HG03066 (cell line): ENCODE measurements around the gene C12orf42.

Source experiments
- ATAC-seq: cut with Tn5 transposase; IDR thresholded peaks from one replicate; pipeline ENCODE4 v1.9.1; 2021; ENCODE audit warnings: low read depth; ENCODE audit not compliant: unreplicated experiment

Gene C12orf42

GRCh38 chr12:103495469-103496456 is at the start of gene C12orf42:
C12orf42 (minus strand) TSS chr12:103495968; CDS start chr12:103478426, 17,542 bp downstream.
- ATAC-seq = peak; percentile 73

DNA sequence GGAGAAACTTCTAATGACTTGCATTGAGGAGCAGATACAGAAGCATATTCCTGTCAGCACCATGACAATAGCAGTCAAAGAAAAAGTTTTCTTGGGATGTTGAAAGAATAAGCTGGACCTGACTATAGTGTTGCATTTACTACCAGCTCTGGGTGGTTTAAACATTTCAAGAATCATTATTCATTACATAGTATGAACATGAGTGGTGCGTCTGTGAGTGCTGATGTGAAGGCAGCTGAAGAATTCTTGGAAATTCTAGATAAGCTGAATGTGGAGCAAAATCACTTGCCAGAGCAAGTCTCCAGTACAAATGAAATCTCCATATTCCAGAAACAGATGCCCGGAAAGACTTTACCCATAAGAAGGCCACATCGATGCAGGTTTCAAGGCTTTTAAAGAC is 46.3 kb upstream of the C12orf42 start:
- no peak for ATAC-seq

DNA sequence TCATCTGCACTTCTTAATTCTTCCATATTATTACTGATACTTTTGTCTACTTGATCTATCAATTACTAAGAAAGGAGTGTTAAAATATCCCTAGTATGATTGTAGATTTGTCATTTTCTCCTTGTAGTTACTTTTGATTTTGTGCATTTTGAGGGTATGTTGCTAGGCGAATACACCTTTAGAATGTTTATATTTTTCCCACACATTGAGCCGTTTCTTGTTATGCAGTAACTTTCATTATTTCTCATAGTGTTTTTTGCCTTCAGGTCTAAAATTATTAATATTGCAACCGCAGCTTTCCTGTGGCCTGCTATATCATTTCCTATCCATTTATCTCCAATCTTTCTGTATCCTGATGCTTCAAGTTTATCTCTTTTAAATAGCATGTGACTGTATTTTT is 44.6 kb upstream of the C12orf42 start:
- ATAC-seq = no peak

- ATAC-seq = no peak
Measured at GRCh38 chr12:103538397-103538796, 42.6 kb upstream of the C12orf42 start.

- ATAC-seq = no peak
Measured at GRCh38 chr12:103530307-103531066, 34.7 kb upstream of the C12orf42 start.

DNA sequence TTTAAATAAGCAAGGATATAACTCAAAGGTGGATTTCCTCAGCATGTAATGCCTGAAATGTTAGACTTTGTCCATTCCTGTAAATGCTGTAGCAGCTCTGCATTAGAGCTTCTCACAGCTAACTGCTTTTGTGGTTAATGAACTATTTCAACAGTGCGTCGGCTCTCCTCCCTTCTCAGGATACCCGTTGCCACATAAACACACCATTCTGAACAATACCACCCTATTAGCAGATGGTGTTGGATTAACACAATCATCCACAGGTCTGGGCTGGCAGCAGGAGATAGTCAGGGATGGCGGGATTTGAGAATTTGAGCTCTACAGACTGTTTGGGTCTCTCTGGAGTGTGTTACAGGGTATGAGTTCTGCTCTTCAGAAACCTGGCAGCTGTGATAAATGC is 33.5 kb upstream of the C12orf42 start:
- no peak for ATAC-seq

DNA sequence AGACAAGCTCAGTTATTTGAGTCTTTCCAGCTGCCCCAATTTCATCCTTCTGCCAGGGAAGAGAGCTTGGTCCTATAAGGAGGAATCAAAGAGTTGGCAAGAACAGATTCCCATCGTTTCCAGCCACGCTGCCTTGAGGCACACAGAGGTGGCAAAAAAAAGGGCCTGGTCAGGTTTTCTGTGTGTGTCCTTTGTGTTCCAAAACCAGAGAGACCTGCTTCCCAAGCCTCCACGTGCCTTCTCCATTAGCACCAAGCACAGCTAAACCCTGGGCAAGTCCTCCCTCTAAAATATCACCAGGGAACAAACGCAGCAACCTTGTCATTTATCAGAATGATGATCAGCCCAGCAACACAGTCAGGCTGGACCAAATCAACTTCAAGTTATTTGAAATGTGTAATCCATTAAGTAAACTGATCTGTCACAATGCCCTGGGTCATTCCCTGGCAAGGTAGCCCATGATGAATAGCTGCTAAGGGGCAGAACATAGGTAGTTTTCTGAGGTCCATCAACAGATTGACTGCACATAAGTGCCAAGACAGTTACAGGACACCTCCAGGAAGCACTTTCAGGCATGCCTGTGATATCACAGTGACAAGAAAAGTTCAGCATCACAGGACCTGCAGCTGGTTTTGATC is 28.6 kb upstream of the C12orf42 start:
- ATAC-seq = no peak

DNA sequence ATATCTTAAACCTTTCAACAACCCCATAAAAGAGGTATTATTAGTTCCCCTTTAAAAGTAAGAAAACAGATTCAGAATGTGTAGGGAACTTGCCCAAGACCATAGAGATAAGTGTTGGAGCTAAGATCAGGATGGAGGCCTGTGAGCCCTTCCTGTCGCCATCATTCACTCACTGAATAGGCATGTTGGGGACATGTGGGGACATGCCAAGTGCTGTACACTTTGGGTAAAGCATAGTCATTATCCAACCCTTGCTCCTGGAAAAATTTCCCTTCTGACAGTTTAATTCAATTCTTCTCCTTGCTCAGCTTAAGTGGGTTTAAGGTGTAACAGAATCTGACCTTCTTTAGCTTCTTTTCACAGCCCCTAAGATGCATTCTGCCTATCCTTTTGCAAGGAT is 28.0 kb upstream of the C12orf42 start:
- no peak for ATAC-seq

- no peak for ATAC-seq
Measured at GRCh38 chr12:103520686-103521215, 25.0 kb upstream of the C12orf42 start.

- ATAC-seq = no peak
Measured at GRCh38 chr12:103519632-103520031, 23.9 kb upstream of the C12orf42 start.

DNA sequence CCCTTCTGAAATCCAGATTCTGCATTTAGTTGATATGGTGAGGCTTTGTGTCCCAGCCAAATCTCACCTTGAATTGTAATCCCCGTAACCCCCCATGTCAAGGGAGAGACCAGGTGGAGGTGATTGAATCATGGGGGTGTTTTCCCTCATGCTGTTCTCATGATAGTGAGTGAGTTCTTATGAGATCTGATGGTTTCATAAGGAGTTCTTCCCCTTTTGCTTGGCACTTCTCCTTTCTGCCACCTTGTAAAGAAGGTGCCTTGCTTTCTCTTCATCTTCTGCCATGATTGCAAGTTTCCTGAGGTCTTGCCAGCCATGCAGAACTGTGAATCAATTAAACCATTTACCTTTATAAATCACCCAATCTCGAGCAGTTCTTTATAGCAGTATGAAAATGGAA is 23.1 kb upstream of the C12orf42 start:
- ATAC-seq = no peak

- no peak for ATAC-seq
Measured at GRCh38 chr12:103517161-103517560, 21.4 kb upstream of the C12orf42 start.

DNA sequence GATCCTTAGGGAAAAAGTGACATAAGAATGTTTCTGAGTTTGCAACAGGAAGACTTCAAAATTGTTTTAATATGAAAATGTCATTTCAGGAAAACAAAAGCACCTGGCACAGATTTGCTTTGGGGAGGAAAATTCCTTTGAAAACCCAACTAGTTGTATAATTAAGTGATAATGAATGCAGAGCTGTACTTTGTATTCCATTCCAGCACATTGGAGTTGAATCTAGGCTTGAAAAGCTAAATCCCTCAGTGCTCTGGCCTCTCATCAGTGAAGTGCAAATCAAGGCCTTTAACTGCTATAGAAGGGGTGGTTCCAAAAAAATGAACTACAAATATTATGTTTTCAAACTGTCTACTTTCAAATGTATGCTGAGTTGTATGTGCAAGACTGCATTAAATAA is 19.6 kb upstream of the C12orf42 start:
- no peak for ATAC-seq

GRCh38 chr12:103513875-103514274 is 18.1 kb upstream of the C12orf42 start:
- ATAC-seq = no peak

DNA sequence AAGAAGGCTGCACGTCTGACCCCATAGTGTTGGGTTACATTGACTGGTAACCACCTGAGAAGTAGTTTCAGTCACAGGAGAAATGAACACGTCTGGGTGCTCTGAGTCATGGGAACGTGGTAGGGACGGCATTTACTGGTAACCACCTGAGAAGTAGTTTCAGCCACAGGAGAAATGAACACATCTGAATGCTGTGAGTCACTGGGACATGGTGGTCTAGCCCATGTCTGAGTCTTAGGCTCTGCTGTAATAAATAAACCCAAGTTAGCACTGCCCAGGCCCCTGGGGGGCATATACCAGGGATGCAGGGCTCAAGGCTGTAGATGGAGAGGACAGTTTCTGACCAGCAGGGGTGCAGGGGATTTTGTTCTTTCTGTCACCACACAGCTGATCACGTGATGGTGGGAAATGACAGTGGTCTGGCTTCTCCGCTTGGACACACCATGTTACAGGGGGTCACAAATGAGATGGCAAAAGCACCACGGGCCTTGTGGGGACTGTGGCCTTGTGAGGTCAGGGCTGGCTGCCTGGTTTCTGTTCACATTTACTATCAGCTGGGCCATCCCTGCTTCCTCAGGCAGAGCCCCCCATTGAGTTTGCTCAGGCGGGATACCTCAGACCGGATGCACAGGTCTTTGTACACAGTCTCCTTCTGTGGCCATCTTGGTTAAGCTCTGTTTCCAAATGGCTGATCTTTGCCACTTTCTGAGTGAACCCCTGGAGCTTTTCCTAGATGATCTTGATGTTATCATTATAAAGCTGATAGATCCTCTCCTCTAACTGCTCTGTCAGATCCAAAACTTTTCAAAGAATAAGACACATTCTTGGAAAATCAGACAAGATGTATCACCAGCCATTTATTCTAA is 9.8 kb upstream of the C12orf42 start:
- ATAC-seq = peak; percentile 91

GRCh38 chr12:103504606-103505005 is 8.8 kb upstream of the C12orf42 start:
- ATAC-seq = no peak

DNA sequence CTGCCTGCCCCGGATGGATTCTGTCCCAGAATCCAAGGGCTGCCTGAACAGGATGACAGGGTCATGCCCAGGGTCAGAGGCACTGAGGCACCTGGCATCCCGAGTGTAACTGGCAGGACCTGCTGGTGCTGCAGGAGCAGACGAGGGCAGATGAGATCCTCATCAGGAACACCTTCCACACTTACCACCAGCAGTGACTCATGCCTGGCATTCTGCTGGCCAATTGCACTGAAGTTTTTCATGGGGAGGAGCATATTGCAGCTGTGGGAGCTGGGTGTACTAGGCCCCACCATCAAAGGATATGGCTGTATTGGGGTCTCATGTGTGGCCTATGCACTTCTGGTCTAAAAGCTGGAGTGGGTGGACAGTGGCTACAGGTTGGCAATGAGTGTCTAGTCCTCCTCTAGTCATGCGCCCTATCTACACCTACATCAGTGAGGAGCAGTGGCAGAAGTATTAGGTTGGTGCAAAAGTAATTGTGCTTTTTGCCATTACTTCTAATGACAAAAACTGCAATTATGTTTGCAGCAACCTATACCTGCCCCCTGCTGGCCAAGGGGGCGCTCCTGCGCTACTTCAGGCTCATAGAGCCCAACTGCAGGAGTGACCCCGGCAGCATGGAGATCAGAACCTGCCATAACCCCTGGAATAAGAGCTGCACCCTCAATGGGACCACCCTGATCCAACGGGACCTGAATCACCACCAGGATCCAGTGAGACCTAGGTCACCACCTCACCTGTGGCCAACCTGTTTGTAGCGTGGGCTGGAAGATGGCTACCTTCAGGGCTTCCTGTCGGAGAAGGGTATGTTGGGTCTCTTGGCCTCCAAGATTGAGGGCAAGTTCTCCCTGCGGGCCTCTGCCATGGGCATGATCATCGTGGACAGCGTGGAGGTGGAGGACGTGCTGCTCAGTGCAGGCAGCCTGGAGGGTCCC is 8.0 kb upstream of the C12orf42 start:
- no peak for ATAC-seq

DNA sequence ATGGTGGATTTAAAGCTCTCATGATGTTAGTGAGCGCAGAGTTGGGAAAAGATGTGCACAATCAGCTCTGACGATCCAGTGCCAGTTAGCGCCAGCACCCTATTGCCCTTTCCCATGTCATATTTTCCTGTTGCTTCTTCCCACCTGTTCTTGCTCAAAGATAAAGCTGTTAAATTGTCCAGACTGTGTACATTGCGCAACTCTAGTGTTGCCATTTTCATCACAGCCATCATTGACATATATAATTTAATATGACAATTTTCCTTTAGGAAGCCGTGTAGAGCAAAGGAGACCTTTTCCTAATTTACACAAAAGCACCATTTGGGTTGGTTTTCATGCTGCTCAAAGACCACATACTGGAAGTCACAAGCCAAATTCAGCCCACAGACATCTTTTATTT is 5.7 kb upstream of the C12orf42 start:
- no peak for ATAC-seq

DNA sequence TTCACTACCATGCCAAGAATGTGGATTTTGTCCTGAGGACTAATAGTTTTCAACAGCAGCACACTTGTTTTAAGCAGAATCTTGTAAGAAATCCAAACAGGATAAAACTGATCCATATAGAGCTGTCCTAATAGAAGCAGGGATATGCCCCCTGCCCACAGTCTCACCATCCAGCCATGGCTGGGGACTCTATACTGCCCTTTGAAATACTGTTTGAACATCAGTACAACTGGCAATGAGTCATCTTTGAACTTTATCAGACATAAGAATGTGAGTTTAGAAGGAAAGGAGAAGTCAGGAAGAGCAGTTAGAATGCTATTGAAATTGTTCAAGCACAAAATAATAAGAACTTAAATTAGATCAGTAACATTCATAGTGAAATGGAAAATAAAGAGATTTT is 3.8 kb upstream of the C12orf42 start:
- ATAC-seq = no peak
